ENCODE measurements around the gene MDC1. TPM values are rescaled to one million over a fixed set of nuclear protein-coding genes. Genes with fewer than 3 reads are reported as not detected.

The MDC1 gene
- total RNA-seq, 1 experiment from 2014 or later: 95.9 TPM

GRCh38 chr6:30709101-30709868 is 7.8 kb downstream of the MDC1 start:
- no peaks in the 10 kb centered on the region for H3K9me3 Mint-ChIP-seq
- peaks cover 82% of the 10 kb centered on the region for H3K36me3 Mint-ChIP-seq
- H3K4me3 Mint-ChIP-seq: no peak overlapping the region
- H3K4me1 Mint-ChIP-seq: peaks cover 14% of the 10 kb centered on the region
- H3K27ac Mint-ChIP-seq: no peak overlapping the region
- POLR2A ChIA-PET: no interaction called here
- ATAC-seq (no peak), DNase-seq (ENCODE audit: low spot score) (no peak)
- CTCF ChIA-PET: interaction anchor here (1.4 to 1.7 kb wide), 2 partner anchors 21 to 30 kb away, joined by 4 to 5 read pairs; no protein-coding TSS in a partner anchor
- TF ChIP-seq FOXK1 (CRISPR knock-in tag; IDR thresholded peaks at IDR 0.05) (no peak), OVOL2 (CRISPR knock-in tag; IDR thresholded peaks at IDR 0.05; ENCODE audit: borderline replicate concordance) (no peak)
- H3K27me3 Mint-ChIP-seq (ENCODE audit: low read depth): no peaks in the 10 kb centered on the region

- ATAC-seq (peak; percentile 51), DNase-seq (ENCODE audit: low spot score) (no peak)
- Mint-ChIP-seq H3K4me1 (peaks cover 14% of the 10 kb centered on the region), H3K9me3 (no peaks in the 10 kb centered on the region), H3K36me3 (peaks cover 80% of the 10 kb centered on the region), H3K4me3 (no peak overlapping the region), H3K27me3 (ENCODE audit: low read depth) (no peaks in the 10 kb centered on the region; the same call in 1 of the 2 replicates), H3K27ac (peak overlapping the region; percentile 47)
- no peak for TF ChIP-seq CTCF (IDR thresholded peaks at IDR 0.05)
- TF ChIP-seq AR (CRISPR knock-in tag; IDR thresholded peaks at IDR 0.05): no peak
- no peak for TF ChIP-seq ZNF423 (CRISPR knock-in tag; IDR thresholded peaks at IDR 0.05)
- no peak for TF ChIP-seq MYBL2 (CRISPR knock-in tag; IDR thresholded peaks at IDR 0.05)
- no peak for TF ChIP-seq ATF2 (CRISPR knock-in tag; IDR thresholded peaks at IDR 0.05; ENCODE audit: borderline replicate concordance, low read depth)
- no peak for TF ChIP-seq FOXJ3 (CRISPR knock-in tag; IDR thresholded peaks at IDR 0.05; ENCODE audit: borderline replicate concordance)
- TF ChIP-seq NFYB (CRISPR knock-in tag; conservative IDR thresholded peaks at IDR 0.05; ENCODE audit: low read depth): no peak
- no peak for TF ChIP-seq SMAD4 (CRISPR knock-in tag; IDR thresholded peaks at IDR 0.05)
- ChIA-PET POLR2A (interaction anchor here (1.1 kb wide), 1 partner anchor 10 kb away, joined by 4 read pairs; the partner anchor contains the start of gene MDC1), CTCF (interaction anchor here (1.5 to 3.0 kb wide), 2 partner anchors 23 to 28 kb away, joined by 6 to 16 read pairs; no protein-coding TSS in a partner anchor)
These were observed 9.7 kb downstream of the MDC1 start for GRCh38 chr6:30707281-30707850.

GRCh38 chr6:30705620-30706019 is 11.5 kb downstream of the MDC1 start:
- CTCF ChIA-PET: interaction anchor here (3.0 kb wide), 1 partner anchor 27 kb away, joined by 16 read pairs; no protein-coding TSS in a partner anchor
- no peak overlapping the region for H3K27ac Mint-ChIP-seq
- H3K9me3 Mint-ChIP-seq: no peaks in the 10 kb centered on the region
- H3K36me3 Mint-ChIP-seq: peaks cover 69% of the 10 kb centered on the region
- no peak for DNase-seq (ENCODE audit: low spot score)
- no peak for ATAC-seq
- POLR2A ChIA-PET: interaction anchor here (2.7 kb wide), 1 partner anchor 12 kb away, joined by 9 read pairs; the partner anchor contains the start of gene MDC1
- H3K27me3 Mint-ChIP-seq (ENCODE audit: low read depth): no peaks in the 10 kb centered on the region; the same call in 1 of the 2 replicates
- no peak for TF ChIP-seq CTCF (IDR thresholded peaks at IDR 0.05)
- TF ChIP-seq NR1H2 (CRISPR knock-in tag; IDR thresholded peaks at IDR 0.05): no peak
- TF ChIP-seq ZSCAN18 (CRISPR knock-in tag; IDR thresholded peaks at IDR 0.05): no peak
- no peak for TF ChIP-seq E2F1 (CRISPR knock-in tag; IDR thresholded peaks at IDR 0.05)
- no peak for TF ChIP-seq ZBTB21 (CRISPR knock-in tag; IDR thresholded peaks at IDR 0.05; ENCODE audit: borderline replicate concordance)
- TF ChIP-seq ZNF671 (CRISPR knock-in tag; IDR thresholded peaks at IDR 0.05): no peak
- no peak overlapping the region for H3K4me3 Mint-ChIP-seq
- H3K4me1 Mint-ChIP-seq: peaks cover 14% of the 10 kb centered on the region
